ENCODE results near the gene SANBR. TPM values are rescaled to one million over a fixed set of nuclear protein-coding genes. Genes with fewer than 3 reads are reported as not detected.

SANBR gene
- total RNA-seq, 4 donors from 2014 or later = 5.3 to 16.3 (median 7.8) TPM

DNA sequence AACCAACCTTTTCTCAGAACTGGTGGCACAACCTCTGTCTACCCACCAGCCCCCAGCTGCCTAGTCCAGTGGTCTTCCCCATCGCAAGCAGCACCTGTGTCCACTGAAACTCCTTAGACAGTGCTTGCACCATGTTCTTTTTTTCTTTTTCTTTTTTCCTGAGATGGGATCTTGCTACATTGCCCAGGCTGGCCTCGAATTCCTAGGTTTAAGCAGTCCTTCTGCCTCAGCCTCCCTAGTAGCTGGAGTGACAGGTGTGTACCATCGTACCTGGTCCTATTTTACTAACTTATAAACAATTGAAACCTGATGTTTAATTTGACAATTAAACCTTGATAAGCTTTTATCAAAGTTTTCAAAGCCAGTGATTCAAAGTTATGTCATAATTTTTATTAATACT, 30.8 kb downstream of the SANBR start:
- no peaks in the 10 kb centered on the region for H3K4me1 ChIP-seq
- H3K36me3 ChIP-seq = no peaks in the 10 kb centered on the region
- H3K27me3 ChIP-seq = no peaks in the 10 kb centered on the region
- no peak overlapping the region for H3K4me3 ChIP-seq (replicated peaks in 1 of 3)
- WGBS, 2 donors = 96% methylated on average over 3 of the region's 3 CpGs
- no peak for TF ChIP-seq POLR2A (IDR thresholded peaks at IDR 0.05)
- TF ChIP-seq, protein P1, sequence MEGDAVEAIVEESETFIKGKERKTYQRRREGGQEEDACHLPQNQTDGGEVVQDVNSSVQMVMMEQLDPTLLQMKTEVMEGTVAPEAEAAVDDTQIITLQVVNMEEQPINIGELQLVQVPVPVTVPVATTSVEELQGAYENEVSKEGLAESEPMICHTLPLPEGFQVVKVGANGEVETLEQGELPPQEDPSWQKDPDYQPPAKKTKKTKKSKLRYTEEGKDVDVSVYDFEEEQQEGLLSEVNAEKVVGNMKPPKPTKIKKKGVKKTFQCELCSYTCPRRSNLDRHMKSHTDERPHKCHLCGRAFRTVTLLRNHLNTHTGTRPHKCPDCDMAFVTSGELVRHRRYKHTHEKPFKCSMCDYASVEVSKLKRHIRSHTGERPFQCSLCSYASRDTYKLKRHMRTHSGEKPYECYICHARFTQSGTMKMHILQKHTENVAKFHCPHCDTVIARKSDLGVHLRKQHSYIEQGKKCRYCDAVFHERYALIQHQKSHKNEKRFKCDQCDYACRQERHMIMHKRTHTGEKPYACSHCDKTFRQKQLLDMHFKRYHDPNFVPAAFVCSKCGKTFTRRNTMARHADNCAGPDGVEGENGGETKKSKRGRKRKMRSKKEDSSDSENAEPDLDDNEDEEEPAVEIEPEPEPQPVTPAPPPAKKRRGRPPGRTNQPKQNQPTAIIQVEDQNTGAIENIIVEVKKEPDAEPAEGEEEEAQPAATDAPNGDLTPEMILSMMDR (IDR thresholded peaks at IDR 0.05) = no peak
- intact Hi-C loops (cut with DNase I) = no loop called here
- H3K27ac ChIP-seq = no peak overlapping the region
- no peaks in the 10 kb centered on the region for H3K9me3 ChIP-seq
- no peak for DNase-seq

DNA sequence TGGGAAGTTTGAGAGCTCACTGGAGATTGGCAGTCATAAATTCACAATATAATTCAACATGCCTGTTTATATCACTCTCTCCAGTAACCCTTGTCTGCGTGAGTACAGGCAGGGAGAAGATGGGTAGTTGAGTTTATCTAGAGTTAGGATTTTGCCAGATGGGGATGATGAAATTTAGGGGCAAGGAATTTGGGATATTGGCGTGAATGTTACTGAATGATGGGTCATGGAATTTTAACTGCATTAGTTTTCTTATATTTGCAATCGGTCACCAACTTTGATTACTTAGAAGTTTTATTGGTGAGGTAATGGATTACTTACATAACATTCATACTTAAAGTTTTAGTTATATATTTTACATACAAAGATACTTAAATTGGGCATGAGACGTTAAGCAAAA, 35.1 kb downstream of the SANBR start:
- no peaks in the 10 kb centered on the region for H3K27me3 ChIP-seq
- no peaks in the 10 kb centered on the region for H3K36me3 ChIP-seq
- TF ChIP-seq, protein P1 (IDR thresholded peaks at IDR 0.05) = no peak
- TF ChIP-seq POLR2A (IDR thresholded peaks at IDR 0.05) = no peak
- H3K27ac ChIP-seq = no peak overlapping the region
- no peak for DNase-seq
- no peaks in the 10 kb centered on the region for H3K4me1 ChIP-seq
- H3K9me3 ChIP-seq = no peaks in the 10 kb centered on the region
- 96 to 97% methylated on average over 4 of the region's 4 CpGs for WGBS, 2 donors
- intact Hi-C loops (cut with DNase I) = no loop called here
- H3K4me3 ChIP-seq (replicated peaks in 1 of 3) = no peak overlapping the region

DNA sequence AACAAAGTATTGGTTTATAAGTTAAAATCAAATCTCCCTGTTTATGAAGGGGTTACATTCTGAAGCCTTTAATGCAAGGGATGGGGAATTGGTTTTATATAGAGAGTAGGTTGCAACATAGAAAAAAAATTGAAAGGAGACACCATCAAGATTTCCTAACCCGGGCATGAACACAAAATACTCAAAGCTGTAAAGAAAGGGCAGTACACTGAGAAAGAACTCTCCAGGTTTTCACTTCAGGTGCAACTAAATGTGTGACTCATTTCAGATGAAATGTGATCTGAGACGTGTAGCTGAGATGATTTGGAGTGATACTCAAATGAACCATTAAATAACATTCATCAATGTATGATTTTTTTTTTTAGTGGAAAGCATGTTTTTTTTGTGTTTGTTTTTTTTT, 43.6 kb downstream of the SANBR start:
- Histone ChIP-seq H3K4me1 (no peaks in the 10 kb centered on the region), H3K27me3 (no peaks in the 10 kb centered on the region), H3K4me3 (replicated peaks in 1 of 3) (no peak overlapping the region), H3K36me3 (peaks cover 0 to 6% of the 10 kb centered on the region in 2 donors), H3K27ac (no peak overlapping the region), H3K9me3 (no peaks in the 10 kb centered on the region)
- no peak for TF ChIP-seq POLR2A (IDR thresholded peaks at IDR 0.05)
- TF ChIP-seq, protein P1 (IDR thresholded peaks at IDR 0.05) = no peak
- DNase-seq = no peak
- intact Hi-C loops (cut with DNase I) = no loop called here
- 86 to 93% methylated on average over 2 of the region's 2 CpGs for WGBS, 2 donors

DNA sequence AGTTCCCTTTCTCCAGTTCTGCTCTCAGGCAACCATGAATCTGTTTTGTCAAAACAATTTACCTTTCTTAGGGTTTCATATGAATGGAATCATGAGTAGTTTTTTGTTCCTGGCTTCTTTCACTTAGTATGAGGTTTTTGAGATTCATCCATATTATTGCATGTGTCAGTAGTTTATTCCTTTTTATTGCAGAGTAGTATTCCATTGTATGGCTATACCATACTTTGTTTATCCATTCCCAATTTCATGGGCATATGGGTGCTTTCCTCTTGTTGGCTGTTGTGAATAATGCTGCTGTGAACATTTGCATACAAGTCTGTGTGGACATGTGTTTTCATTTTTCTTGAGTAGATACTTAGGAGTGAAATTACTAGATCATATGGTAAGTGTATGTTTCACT, 46.0 kb downstream of the SANBR start:
- H3K9me3 ChIP-seq = no peaks in the 10 kb centered on the region
- no peak overlapping the region for H3K27ac ChIP-seq
- no peak overlapping the region for H3K4me3 ChIP-seq (replicated peaks in 1 of 3)
- no peaks in the 10 kb centered on the region for H3K27me3 ChIP-seq
- intact Hi-C loops (cut with DNase I) = no loop called here
- peaks cover 0 to 6% of the 10 kb centered on the region in 2 donors for H3K36me3 ChIP-seq
- TF ChIP-seq, protein P1 (IDR thresholded peaks at IDR 0.05) = no peak
- DNase-seq = no peak
- no peaks in the 10 kb centered on the region for H3K4me1 ChIP-seq

DNA sequence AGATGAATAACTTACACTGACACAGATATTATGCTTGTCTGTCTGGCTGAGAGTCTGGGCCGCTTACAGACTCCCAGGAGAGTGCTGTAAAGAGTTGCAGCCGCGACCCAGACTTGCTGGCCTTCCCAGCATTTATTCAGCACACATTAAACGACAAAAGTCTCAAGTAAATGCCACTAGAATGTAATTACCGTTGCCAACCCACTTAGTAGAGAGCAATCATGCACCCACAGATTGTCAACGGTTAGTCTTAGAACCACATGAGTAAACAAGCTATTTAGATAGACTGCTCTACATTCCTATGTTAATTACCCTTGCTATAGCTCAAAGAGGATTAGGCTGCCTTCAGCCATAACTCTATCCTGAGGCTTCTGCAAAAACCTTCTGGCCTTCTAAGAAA, 48.5 kb downstream of the SANBR start:
- Histone ChIP-seq H3K27ac (no peak overlapping the region), H3K36me3 (peaks cover 3 to 6% of the 10 kb centered on the region in 2 donors), H3K27me3 (no peaks in the 10 kb centered on the region), H3K4me3 (replicated peaks in 1 of 3) (no peak overlapping the region), H3K4me1 (no peaks in the 10 kb centered on the region), H3K9me3 (no peaks in the 10 kb centered on the region)
- TF ChIP-seq, protein P1 (IDR thresholded peaks at IDR 0.05) = no peak
- TF ChIP-seq POLR2A (IDR thresholded peaks at IDR 0.05) = no peak
- 87 to 91% methylated on average over 6 of the region's 6 CpGs for WGBS, 2 donors
- no peak for DNase-seq
- intact Hi-C loops (cut with DNase I) = no loop called here

Other genes starting within 250 kb of the SANBR start
- gene REL, start 184.3 kb upstream of the SANBR start, total RNA-seq = 10 to 100 TPM; 15.0 to 32.1 (median 16.9) TPM
- gene PEX13, start 48.2 kb upstream of the SANBR start, total RNA-seq = 10 to 100 TPM; 51.5 to 85.6 (median 75.4) TPM
- 10 to 100 TPM; 11.8 to 20.6 (median 16.2) TPM for gene PUS10, start 47.6 kb upstream of the SANBR start, total RNA-seq
- gene C2orf74, start 96.3 kb downstream of the SANBR start, total RNA-seq = 10 to 100 TPM; 12.7 to 29.8 (median 20.6) TPM

Data from thyroid gland (tissue), 4 donors.